Cardiac septum (tissue), 1 donor: ENCODE measurements around the gene UROC1. TPM values are rescaled to one million over a fixed set of nuclear protein-coding genes. Genes with fewer than 3 reads are reported as not detected.
A peak's percentile ranks its signal among the peaks of the same experiment; 100 is the strongest.

Experiments
- DNase-seq: peaks from one replicate; pipeline ENCODE4 v3.0.0-alpha.2; 2020; ENCODE audit warnings: low spot score
- intact Hi-C: fragments of 100-400 bp; cut with DNase I; formaldehyde crosslinking; loops from one replicate; pipeline ENCODE4 v1.14.0; 2022
- total RNA-seq: library from RNA; stranded (reverse); fragmentation: NEBNext Ultra II Directional; extraction: Animal tissue kit (Norgen Biotek cat#: 25700); gene quantifications from one replicate; pipeline ENCODE4 v1.2.1, GENCODE V29; 2021
- donor health status: DM: no; HTN: no; CAD: no.

The UROC1 gene
- total RNA-seq, 1 donor from 2014 or later: not detected

DNA sequence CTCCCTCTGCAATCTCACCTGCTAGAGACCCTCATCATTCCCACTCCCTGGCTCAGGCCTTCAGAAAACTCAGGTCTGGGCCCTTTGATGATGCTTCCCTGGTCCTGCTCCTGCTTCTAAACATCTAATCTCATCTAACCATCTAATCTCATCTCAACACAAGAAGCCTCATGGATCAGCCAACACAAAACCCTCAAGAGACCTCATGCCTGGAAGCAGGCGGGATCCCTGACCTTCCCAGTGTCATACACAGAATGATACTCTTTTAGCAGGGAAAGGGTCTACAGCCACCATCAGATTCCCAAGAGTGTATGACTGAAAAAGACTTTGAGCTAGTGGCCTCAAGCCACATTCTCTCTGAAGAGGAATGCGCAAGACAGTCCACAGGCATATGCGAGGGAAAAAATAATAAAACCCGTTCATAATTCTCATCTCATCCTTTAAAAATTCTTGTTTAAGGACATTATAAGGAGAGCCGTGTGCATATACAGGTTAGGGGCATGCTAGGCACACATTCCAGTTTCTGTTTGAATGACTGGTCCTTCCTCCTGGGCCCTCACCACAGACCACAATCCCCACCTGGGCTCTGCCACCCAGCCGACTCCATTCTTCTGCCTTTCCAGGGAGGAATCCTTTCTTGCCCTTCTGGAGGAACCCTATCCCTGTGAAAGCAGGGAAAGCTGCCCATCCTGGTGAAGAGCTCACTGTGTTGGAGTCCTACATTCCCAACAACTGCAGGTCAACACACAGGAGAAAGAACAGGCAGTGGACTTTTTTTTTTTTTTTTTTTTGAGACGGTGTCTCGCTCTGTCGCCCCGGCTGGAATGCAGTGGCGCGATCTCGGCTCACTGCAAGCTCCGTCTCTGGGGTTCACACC, 44.0 kb downstream of the UROC1 start:
- intact Hi-C loops: loop anchor here (10.0 kb wide), 2 partner anchors 389 to 1201 kb away; partner anchors contain the start of genes ABTB1 and SLC41A3
- DNase-seq: no peak

DNA sequence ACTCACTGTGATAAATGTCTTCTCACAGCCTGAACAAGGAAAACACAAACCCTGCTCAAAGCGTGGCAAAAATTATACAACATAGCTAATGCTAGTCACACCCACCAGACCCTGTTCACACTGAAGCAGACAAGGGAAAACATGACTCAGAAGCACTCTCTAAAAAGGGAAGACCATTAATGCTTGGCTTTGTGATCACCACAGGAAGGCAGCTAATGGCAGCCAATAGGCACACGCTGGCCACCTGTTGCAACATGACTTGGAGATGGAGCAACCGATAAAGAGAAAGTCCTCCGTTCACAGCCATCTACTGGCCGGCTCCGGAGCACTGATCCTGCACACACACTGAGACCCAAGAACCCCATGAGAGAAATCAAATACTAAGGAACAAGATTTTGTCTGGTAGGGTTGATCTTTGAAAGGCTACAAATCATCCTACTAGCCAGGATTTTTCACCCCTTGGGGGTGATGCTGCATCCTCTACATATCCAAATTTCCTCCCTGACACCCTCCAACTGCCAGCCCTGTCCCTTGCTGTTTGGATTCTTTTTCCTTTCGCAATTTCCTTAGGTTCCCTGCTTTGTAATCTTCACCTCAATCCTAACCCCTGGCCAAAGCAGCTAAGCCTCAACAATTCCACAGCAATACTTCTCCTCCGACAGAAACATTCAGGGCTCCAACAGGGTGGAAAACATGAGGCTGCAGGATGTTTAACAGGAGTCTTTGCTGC, 45.1 kb downstream of the UROC1 start:
- DNase-seq: peak; percentile 86
- intact Hi-C loops: loop anchor here (10.0 kb wide), 2 partner anchors 388 to 1202 kb away; partner anchors contain the start of genes ABTB1 and SLC41A3

DNA sequence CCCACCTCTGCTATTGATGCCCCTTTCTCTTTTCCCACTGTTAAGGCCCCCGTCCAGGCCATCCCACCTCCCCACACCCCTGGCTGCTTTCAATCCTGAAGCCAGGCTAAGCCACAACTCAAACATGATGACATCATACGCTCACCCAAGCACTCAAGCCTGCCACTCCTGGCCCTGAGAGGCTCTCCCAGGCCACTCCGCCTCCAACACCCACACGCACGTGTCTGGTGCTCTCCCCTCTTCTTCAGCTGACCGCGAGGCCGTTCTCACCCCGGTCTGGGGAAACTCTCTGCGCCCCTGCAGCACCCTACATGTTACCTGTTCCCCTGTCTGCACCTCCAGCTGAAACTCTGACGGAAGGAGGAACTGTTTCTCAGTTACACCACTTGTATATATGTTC, 48.1 kb downstream of the UROC1 start:
- intact Hi-C loops: loop anchor here (5.0 kb wide), 1 partner anchor 37 kb away; no protein-coding TSS in a partner anchor
- no peak for DNase-seq

DNA sequence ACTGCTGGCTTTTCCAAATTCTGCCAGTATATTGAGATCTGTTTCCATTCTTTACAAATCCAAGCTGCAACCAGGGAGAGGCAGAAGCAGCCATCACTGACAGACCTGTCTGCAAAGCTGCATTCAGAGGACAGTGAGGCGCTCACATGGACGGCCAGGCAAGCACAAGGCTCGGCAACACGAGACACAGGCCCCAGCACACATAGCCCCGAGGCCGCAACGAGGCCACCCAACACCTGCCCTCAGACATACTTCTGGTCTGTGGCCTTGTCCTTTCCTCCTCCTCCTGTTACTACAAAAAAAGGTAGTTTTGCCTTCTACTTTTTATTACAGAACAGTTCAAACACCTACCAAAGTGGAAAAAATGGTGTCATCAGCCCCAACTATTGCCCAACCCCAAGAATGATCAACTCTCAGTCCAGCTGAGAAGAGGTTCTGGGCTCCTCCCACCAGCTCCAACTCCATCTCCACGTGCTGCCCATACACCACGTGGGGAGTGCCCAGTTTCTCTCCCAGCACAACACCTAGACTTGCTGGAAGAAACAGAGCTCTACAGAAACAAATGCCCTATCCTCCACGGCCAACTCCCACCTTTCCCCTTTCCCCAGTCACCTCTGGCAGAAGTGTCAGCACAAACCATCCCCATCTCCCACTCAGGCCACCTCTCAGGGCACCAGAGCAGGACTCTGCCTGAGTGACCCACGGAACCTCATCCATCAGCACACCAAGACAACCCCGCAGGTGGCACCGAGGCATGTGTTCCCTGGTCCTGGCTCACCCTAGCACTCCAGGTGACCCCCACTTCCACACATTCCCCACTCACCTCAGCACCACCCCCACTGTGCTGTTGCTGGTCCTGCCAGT, 49.3 kb downstream of the UROC1 start:
- no peak for DNase-seq
- intact Hi-C loops: loop anchor here (5.0 kb wide), 1 partner anchor 36 kb away; no protein-coding TSS in a partner anchor

DNA sequence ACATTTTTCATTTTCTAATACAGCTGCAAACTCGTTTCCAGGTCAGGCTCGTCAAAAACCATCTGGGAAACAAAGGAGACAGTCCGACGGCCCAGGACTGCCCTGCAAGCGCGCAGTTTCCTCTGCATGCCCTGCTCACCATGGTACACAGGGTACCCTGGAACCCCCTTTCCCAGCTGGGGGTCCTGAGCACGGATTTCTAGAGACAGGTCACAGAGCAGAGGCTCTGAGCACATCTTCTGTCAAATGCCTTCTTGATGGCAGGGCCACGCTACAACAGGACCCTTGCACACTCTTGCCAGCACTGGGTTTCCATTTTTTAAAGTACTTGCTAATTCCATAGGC, 50.0 kb downstream of the UROC1 start:
- DNase-seq: no peak
- intact Hi-C loops: loop anchor here (5.0 kb wide), 1 partner anchor 35 kb away; no protein-coding TSS in a partner anchor

DNA sequence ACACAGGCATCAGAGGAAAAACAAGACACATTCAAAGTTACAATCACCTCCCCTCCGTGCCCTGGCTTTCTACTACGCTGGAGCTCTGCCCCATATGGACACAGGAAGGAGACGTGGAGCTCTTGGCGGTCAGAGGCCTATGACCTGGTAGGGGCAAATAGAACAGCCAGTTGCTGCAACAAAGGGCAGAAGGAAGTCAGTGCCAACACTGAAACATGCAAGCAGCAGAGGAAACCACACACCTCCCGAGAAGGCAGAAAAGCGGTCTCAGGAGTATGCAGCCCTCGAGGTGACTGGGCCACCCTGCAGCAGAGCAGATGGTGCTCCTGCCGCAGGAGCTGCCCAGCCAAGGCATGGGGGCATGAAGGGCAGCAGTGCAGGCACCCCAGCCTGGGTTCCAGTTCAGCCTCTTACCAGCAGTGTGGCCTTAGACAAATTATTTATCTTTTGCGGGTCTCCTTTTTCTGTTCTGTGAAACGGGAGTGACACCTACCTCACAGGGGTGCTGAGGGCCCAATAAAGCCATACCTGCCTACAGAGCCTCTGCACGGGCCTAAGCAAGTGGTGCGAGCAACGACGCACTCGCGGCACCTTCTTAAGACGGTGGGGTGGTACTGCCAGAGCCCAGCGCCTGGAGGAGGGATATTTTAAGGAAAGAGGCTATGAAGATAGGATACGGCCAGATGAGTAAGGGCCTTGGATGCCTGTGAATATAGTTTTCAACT, 50.5 kb downstream of the UROC1 start:
- intact Hi-C loops: loop anchor here (5.0 kb wide), 1 partner anchor 35 kb away; no protein-coding TSS in a partner anchor
- no peak for DNase-seq

DNA sequence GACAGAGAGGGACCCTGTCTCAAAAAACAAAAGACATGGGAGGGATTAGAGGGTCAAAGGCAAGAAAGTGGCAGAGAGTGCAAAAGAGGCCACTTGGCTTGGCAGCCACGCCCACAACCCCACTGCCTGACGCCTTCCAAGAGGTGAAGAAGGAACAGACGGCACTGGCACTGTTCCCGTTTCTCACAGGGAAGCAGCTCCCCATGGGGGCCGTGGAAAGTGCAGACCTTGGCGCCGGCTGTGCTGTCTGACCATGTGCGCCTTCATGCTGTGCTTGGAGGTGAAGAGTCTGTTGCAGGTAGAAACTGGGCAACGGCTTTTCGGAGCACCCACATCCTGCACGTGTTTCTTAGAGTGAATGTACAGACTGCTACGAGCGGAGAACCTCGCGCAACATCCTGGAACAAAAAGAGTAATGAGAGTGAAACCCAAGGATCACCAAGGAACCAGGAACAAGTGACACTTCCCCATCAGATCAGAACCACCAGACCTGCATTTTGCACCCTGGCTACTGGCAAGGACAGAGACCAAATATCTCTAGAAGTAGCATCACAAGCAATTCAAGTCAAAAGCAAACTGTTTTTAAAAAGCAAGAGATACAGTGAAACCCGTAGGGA, 51.5 kb downstream of the UROC1 start:
- DNase-seq: no peak
- intact Hi-C loops: loop anchor here (5.0 kb wide), 1 partner anchor 34 kb away; no protein-coding TSS in a partner anchor

DNA sequence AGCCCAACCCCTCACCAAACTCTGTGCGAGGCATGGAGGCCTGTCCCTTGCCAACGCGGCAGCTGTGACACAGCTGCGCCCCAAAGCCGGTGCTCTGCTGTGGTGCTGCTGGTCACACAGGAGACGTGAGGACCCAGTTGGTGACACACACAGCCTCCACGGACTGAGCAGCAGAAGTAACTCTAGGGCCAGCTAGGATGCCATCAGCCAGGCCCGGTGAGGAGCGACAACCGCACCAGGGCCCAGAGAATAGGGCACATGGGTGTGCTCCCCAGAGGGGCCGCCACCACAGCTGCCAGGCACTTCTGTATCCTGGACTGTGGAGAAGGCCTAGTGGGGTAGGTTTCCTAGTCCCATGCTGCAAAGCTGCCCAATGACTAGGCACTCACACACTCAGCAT, 52.6 kb downstream of the UROC1 start:
- no peak for DNase-seq
- intact Hi-C loops: loop anchor here (5.0 kb wide), 1 partner anchor 33 kb away; no protein-coding TSS in a partner anchor

DNA sequence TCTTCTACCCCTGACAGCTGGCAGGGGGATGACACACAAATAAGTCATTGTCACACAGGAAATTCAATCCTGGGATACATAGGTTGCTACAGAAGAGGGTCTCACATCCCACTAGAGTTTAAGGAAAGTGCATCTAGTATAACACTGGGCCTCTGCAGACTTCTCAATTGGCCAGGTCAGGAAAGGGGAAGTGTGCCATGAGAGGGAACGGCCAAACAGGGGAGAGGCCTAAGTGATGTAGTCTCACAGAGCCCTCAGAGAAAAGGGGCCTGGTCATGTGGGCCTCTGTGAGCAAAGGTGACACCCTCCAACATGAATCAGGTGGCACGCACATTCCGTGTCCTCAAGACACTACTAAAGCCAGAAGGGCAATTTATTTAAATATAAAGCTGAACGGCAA, 53.1 kb downstream of the UROC1 start:
- DNase-seq: no peak
- intact Hi-C loops: no loop called here

DNA sequence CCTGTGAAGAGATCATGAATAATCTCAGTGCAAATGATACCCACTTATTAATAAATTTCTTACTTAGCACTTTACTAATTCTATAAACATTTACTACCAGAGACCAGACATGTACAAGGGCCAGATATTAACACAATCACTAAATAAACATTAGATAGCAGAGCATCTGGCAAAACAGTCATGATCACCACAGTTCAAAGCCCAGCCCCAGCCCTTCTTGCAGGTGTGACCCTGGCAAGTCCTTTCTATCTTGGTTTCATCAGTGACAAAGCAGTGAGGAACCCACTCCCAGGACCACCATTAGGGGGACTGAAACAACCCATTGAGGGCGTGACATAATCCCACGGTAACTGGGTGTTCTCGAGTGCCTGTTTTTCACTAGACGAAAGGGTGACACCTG, 53.5 kb downstream of the UROC1 start:
- no peak for DNase-seq
- intact Hi-C loops: no loop called here

DNA sequence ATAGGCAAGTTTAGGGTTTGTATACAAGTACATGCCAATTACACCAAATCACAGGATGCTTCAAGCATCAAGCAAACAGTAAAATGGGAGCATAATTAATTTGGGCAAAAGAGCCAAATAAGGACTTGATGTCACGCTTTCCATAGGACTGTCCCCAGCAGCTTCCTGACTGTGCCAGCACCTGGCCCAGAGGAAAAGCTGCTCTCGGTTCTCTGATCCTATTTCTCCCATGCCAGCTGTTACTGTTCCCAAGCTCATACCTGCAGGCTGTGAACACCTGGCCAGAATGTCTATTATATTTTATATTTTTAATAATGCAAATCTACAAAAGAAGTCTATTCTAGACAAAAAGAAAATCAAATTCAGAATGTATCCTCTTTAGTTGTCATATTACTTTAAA, 54.1 kb downstream of the UROC1 start:
- intact Hi-C loops: no loop called here
- DNase-seq: no peak

DNA sequence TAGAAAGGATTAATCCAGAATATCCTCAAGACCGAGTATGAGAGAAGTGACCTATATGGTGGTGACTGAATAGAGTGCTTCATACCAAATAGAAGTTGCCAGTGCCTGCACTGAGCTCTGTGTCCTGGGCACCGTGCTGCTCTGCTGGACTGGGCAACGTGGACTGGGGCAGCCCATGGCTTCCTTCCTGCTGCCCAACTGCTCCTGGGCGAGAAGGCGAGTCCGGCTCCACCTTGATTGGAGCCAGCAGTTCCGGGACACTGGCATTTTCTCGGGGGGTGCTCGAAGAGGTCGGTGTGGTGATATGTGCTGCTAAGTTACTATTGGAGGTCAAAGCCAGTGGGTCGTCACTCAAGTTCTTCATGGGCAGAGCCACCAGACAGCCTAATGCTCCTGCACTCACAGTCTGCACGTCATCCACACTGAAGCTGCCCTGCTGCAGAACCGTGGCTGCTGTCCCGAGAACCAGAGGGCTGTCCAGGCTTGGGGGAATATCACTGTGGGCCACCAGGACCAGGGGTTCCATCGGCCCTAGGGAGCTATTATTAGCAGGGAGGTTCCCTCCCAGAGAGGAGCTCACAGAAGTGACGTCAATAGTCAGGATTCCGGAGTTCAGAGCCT, 56.0 kb downstream of the UROC1 start:
- DNase-seq: peak; percentile 33
- intact Hi-C loops: no loop called here

DNA sequence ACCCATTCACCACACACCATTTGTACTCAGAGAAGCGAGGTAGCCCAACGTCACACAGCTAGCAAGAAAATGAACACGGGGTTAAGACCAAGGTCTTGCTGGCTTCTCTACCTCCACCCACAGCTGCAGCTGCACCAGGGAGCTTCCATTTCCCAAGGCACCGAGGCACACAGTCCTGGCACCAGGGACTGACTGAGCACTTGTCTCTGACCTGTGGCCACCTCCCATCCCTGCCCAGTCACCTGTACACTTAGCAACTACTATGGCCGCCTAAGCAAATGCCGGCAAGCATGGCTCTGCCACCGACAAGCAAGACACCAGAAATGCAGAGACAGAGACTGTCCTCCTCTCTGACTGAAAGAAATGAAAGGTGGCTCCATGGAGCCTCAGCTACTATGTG, 57.2 kb downstream of the UROC1 start:
- intact Hi-C loops: no loop called here
- no peak for DNase-seq

DNA sequence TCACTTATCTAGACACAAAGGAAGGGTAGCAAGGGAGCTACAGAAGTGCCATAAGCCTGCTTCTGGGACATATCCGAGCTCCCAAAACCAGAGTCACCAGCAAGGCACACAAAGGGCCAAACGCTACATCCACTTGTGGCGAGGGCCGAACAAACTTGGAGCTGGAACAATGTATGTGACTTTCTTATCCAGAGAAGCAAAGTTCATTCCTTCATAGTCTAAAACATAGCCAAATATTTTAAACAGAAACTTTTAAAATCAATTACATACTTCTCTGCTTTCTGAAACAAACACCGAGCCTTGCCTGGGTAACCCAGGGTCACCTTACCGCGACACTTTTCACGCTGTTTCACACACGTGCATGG, 57.8 kb downstream of the UROC1 start:
- no peak for DNase-seq
- intact Hi-C loops: no loop called here

DNA sequence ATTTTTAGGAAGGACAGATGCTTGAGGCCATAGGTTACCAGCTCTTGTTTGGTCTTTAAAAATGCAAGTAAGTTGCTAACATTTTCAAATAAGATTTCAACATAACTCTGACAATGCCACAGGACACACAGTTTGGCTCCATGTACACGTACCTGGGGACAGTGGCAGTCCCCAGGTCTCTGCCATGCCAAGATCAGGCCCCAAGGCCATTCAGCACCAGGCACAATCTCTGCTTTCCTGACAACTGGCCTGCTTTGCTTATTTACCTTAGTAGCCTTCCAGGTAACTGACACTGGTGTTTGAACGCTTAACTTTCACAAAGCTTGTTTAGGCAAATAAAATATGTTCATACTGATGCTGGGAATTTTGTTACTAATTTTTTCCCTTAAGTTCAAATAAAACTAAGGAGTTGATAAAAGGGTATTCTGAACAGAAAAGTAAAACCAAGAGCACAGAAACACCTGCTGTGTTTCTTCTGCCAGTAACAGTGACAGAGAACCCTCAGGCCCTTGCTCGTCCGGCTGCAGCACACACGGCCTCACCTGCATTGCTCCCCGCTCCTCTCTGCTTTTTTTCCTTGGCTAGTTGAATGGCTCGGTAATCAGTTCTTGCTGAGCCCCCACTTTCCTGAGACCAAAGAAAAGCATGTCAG, 58.3 kb downstream of the UROC1 start:
- intact Hi-C loops: no loop called here
- DNase-seq: no peak

DNA sequence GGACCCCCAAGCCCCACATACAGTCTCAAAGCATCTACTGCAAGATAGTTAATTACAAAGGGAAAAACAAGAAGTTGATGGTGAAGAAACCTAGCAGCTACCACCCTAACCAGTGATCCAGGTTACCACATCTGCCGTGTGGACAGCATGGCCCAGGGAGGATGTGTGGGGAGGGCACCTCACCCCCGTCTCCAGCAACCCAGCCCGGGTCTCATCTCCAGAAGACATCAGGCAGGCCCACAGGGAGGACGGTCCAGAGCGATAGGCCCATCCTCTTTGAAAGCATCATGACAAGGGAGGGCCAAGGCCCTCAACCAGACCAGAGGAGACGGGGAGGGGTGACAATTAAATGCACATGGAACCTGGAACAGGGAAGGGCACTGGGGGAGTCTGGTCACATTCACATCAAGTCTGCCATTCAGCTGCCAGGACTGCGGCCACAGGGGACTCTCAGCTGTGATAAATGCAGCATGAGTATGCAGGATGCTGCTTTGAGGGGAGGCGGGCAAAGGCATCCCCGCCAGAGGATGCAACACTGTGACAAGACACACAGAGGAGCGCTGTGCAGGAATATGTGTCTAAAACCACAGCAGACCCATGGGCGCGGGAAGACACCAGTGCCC, 60.7 kb downstream of the UROC1 start:
- intact Hi-C loops: no loop called here
- no peak for DNase-seq

DNA sequence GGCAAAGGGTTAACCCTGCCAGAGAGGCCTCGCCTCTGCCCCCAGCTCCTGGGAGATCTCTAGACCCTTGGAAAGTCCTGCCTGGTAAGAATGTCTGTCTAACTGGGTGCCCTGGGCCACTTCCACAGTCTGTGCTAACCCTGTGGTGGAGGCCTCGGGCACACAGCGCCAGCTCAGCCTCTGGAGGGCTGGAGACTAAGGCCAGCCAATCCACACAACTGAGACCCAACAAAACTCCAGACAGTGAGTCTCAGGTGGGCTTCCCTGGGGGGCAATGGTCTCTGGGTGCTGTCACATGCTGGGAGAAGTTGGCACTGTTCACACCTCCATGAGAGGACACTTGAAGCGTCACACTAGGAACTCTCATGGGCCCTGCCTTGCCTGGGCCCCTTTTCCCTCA, 61.4 kb downstream of the UROC1 start:
- intact Hi-C loops: no loop called here

More for the DNA sequence above, 61.4 kb downstream of the UROC1 start:
- DNase-seq: no peak
